GM21447 (cell line): Measurements from ENCODE around the gene PTX4.

Experiments used
- ATAC-seq: cut with Tn5 transposase; IDR thresholded peaks from one replicate; pipeline ENCODE4 v1.9.1; 2021; ENCODE audit not compliant: unreplicated experiment

The PTX4 gene, protein sequence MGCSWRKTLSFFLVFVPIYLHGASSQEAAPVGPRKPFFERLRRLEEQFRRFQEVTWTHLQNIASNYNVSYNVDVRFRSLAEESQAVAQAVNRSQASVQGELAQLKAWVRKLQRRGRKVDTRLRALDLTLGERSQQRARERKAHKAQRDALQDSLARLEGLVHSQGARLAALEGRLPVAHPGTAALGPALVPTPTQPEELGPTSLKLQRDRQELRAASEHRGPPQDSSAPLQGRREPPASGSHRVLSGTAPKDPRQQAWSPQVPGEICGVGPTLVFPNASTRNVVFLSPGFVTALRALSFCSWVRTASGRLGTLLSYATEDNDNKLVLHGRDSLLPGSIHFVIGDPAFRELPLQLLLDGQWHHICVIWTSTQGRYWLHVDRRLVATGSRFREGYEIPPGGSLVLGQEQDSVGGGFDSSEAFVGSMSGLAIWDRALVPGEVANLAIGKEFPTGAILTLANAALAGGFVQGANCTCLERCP

GRCh38 chr16:1488619-1489018 is at the start of gene PTX4:
Gene PTX4, minus strand, starts transcription at chr16:1488944. Its CDS starts 35 bp downstream, at chr16:1488909.
- no peak for ATAC-seq

DNA sequence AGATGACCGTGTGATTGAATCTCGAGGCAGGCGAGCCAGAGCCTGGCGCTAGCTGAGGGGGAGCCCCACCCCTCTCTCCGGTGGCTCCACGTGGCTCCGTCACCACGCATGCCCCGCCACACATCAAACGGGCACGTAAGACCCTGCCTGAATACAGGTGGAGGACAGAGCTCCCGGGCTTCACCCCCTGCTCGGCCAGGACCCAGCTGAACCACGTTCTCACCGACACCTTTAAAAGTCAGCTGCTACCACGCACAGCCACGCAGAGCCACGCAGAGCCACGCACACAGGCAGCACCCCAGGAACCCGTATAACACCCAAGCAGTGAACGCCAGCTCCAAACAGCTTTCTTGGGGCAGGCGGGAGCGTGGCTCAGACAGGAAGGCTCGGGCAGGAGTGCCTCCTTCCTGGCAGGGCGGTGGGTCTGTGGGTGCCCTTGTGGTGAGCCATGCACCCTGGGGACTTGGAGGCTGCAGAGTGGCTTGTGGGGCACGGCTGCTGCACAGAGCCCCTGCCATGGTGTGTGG is 49.1 kb upstream of the PTX4 start:
- no peak for ATAC-seq

GRCh38 chr16:1537138-1537577 is 48.4 kb upstream of the PTX4 start:
- no peak for ATAC-seq

- no peak for ATAC-seq
Observed at GRCh38 chr16:1536601-1537000, 47.9 kb upstream of the PTX4 start.

DNA sequence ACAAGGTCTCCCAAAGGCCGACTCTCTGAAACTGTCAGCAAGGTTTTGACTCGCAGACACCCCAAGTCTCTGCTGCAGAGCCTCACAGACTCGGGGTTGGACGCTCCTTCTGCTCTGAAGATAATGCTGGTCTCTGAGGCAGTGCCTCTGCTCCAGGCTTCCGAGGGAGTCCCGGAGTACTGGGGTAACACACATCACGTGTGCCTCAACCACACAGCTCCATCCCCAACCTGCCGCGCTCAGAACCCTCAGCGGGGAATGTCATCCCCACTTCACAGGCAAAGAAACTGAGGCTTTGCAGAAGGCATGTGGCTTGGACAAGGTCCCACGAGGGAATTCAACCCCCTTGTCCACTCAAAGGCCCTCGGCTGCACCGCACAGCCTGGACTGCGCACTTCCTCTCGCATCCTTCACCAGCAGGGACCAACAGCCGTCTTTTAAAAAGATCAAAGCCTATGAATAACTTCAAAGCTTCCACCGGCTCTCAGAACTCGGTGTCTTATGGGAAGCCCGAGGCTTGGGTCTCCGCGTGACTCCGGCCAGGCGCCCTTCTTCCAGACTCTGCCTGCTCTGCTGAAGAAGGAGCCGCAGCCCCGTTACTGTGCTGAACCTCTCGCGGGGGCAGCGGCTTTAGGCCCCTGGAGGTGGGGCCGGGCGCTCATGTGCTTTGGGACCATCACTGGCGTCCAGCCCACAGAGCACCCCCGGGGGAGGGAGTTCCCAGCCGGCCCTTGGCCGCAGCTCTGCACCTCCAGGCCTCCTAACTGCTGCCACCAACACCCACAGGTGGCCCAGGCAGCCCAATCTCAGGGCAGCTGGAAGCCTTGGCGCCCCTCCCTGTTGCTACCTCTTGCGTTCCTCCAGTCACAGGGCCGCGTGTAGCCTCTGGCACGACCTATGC is 46.9 kb upstream of the PTX4 start:
- ATAC-seq: no peak

GRCh38 chr16:1534021-1535020 is 45.6 kb upstream of the PTX4 start:
- ATAC-seq: no peak

DNA sequence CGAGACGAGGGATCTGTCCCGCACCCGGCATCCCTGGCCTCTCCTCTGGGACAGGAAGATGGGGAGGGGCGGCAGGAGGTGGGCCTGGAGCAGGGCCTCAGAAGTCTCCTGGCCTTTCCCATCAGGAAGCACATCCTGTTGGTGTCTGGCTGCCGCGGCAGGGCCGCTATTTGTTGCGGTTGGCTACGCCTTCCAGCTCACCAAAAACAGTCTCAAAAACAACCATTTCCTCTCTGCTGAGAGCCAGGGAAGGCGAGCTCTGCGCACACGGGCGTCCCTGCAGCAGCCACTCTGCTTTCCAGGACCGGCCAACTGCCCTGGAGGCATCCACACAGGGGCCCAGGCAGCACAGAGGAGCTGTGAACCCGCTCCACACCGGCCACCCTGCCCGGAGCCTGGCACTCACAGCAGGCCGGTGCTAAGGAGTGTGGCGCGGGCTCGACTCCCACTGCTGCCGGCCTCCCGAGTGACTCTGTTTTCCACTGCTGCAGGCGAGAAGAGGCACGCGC is 44.8 kb upstream of the PTX4 start, which contains the start of gene TMEM204:
Gene TMEM204 (plus strand): TSS at position 224 of the 509 bp plus-strand sequence. CDS start 610 bp downstream, outside the sequence.
- no peak for ATAC-seq

DNA sequence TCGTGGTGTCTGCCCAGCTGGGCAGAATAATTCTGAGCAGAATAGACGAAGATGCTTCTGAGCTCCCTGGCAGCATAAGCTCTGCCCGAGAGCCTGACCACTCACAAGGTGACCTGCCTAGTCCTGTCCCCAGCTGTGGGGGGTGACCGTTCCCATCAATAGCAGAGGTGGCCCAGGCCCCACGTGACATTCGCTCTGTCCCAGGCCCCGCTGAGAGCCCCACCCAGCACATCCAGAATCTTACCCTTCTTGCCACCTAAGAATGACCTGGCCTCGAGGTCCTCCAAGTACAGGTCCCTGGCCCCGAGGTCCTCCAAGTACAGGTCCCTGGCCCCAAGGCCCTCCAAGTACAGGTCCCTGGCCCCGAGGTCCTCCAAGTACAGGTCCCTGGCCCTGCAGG is 44.0 kb upstream of the PTX4 start:
- no peak for ATAC-seq

GRCh38 chr16:1532081-1532760 is 43.5 kb upstream of the PTX4 start:
- ATAC-seq: no peak

DNA sequence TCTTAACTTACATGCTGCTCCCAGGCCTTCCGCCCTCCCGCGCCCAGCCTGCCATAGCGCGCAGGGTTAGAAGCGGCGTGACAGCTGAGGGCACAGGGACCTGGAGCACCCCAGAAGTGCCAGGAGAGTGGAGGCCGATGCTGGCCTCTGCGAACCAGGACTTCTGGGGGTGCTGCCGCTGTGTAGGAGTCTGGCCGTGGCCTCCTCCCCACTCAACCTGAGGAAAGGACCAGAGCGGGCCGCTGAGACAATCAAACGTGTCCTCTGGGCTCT is 42.8 kb upstream of the PTX4 start:
- no peak for ATAC-seq

GRCh38 chr16:1530883-1531637 is 42.3 kb upstream of the PTX4 start:
- ATAC-seq: no peak

DNA sequence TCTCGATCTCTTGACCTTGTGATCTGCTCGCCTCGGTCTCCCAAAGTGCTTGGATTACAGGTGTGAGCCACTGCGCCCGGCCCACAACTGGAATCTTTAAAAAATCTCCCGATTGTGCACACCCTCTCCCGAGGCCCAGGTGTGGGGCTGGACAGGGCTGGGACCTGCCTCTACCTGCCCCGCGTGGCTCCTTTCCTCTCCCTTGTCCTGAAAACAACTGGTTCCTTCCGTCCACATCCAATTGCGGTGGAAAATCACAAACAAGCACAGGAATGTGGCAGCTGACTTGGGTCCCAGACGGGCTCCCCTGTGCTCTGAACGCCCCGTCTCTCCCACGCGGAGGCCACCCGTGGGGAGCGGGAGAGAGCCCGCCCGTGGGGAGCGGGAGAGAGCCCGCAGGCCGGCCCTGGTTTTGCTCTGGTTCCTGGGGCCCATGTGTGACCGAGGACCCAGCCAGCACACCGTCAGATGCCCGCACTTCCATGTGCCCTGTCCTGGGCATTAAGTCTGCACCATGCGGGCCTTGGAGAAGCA is 41.7 kb upstream of the PTX4 start:
- no peak for ATAC-seq

- ATAC-seq: no peak
Observed at GRCh38 chr16:1528921-1529537, 40.3 kb upstream of the PTX4 start.

GRCh38 chr16:1527836-1528811 is 39.4 kb upstream of the PTX4 start:
- no peak for ATAC-seq

DNA sequence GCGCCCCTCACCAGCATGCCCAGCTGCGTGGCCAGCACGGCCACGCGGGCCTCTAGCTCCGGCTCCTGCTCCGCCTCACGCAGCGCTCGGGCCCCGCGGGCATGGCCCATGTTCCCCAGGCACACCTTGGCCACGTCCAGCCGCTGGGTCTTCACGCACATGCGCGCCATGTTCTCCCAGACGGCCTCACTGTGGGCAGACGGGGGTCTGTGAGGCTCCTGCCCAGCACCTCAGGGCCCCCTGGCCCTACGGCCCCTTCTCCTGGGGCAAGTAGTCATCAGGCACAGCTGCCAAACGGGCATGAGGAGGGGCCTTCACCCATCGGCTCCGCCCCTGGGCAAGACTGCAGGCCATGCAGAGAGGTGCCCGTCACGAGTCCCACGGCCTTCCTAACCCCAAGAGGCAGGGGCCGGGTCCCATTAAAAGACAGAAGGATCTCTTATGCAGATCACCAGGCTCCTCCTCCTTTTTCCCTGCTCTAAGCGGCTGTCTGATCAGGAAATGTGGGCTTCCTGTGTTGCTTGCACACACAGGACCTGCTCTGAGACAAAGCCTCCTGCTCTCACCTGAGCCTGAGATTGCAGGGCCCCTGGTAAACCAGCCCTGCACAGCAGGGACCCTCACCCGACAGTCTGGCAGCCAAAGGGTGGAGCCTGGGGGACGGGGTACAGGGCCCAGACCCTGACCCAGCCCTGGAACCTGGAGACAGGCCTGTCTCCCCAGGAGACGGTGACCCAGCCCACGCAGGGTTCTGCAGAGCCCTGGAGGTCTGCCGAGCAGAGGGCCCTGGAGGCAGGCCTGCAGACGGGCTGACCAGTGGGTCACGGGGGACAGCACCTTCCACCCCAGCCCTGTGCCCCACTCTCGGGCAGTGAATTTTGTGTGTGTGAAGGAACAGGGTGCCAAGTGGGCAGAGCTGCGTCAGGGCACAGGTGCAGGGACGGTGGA is 38.1 kb upstream of the PTX4 start:
- no peak for ATAC-seq
